IMR-90 (cell line): Measurements from ENCODE around the gene SCN10A. TPM values are rescaled to one million over a fixed set of nuclear protein-coding genes. Genes with fewer than 3 reads are reported as not detected.

ENCODE experiments used
- ATAC-seq: fragments of 200-7000 bp; cut with Tn5 transposase; 2 replicates; pipeline ENCODE4 v1.9.1; 2020; ENCODE audit warnings: low read depth, mild to moderate bottlenecking, moderate library complexity
- BruUV-seq: library from RNA; stranded (reverse); fragments of 400-500 nt; replicated peaks from 2 replicates; lab custom pipeline; 2021; lab: Mats Ljungman, UMichigan
- CTCF ChIA-PET: fragments of 300-600 bp; formaldehyde crosslinking; extraction: SDS; loops from one replicate; lab custom pipeline; 2021; ENCODE audit warnings: antibody characterized with exemption; lab: Yijun Ruan, JAX
- POLR2A ChIA-PET: fragments of 300-600 bp; sonication (Branson Sonifier 250); formaldehyde crosslinking; loops from one replicate; lab custom pipeline; 2022; ENCODE audit warnings: antibody characterized with exemption; ENCODE audit not compliant: unreplicated experiment; lab: Charles Lee
- DNase-seq: peaks from one replicate; pipeline ENCODE4 v3.0.0; 2013
- H2AFZ ChIP-seq: replicated peaks from 2 replicates; pipeline ENCODE3; 2013; ENCODE audit warnings: low read length, mild to moderate bottlenecking; ENCODE audit not compliant: poor library complexity
- H2AK5ac ChIP-seq: 2 replicates; pipeline ENCODE4 v1.6.1; 2013; ENCODE audit warnings: low read depth, low read length, inconsistent platforms
- H2AK9ac ChIP-seq: replicated peaks from 2 replicates; pipeline ENCODE3; 2013; ENCODE audit warnings: mild to moderate bottlenecking, low read depth, low read length, moderate library complexity; ENCODE audit not compliant: poor library complexity
- H2BK120ac ChIP-seq: 2 replicates; pipeline ENCODE4 v1.6.1; 2013; ENCODE audit warnings: low read depth, low read length, inconsistent platforms
- H2BK15ac ChIP-seq: 3 replicates; pipeline ENCODE4 v1.6.1; 2013; ENCODE audit warnings: low read depth, low read length, inconsistent platforms
- H2BK20ac ChIP-seq: 2 replicates; pipeline ENCODE4 v1.6.1; 2013; ENCODE audit warnings: low read depth, mild to moderate bottlenecking, inconsistent platforms, low read length, moderate library complexity
- H2BK5ac ChIP-seq: 2 replicates; pipeline ENCODE4 v1.6.1; 2013; ENCODE audit warnings: mild to moderate bottlenecking, low read depth, low read length, inconsistent platforms; ENCODE audit not compliant: poor library complexity, severe bottlenecking
- H3K14ac ChIP-seq: replicated peaks from 2 replicates; pipeline ENCODE4 v1.6.1; 2013; ENCODE audit warnings: low read depth, low read length, inconsistent platforms
- H3K18ac ChIP-seq: 2 replicates; pipeline ENCODE4 v1.6.1; 2013; ENCODE audit warnings: low read depth, low read length, control low read depth
- H3K23ac ChIP-seq: 2 replicates; pipeline ENCODE4 v1.6.1; 2013; ENCODE audit warnings: low read depth, low read length, inconsistent platforms
- H3K27ac ChIP-seq: 2 replicates; pipeline ENCODE4 v1.5.1; 2013; ENCODE audit warnings: mild to moderate bottlenecking, control low read depth, low read length; ENCODE audit not compliant: insufficient read depth
- H3K27me3 ChIP-seq: 2 replicates; pipeline ENCODE4 v1.6.1; 2013; ENCODE audit warnings: low read length; ENCODE audit not compliant: control insufficient read depth, insufficient read depth
- H3K36me3 ChIP-seq: 2 replicates; pipeline ENCODE4 v1.6.1; 2013; ENCODE audit warnings: low read length, mixed read lengths; ENCODE audit not compliant: control insufficient read depth, insufficient read depth
- H3K4ac ChIP-seq: 2 replicates; pipeline ENCODE4 v1.6.1; 2013; ENCODE audit warnings: low read depth, low read length, inconsistent platforms
- H3K4me1 ChIP-seq: 2 replicates; pipeline ENCODE4 v1.6.1; 2013; ENCODE audit warnings: low read length, mixed read lengths; ENCODE audit not compliant: control insufficient read depth, insufficient read depth
- H3K4me2 ChIP-seq: 2 replicates; pipeline ENCODE4 v1.6.1; 2013; ENCODE audit warnings: low read depth, mild to moderate bottlenecking, control low read depth, low read length, moderate library complexity
- H3K4me3 ChIP-seq: 2 replicates; pipeline ENCODE4 v1.5.1; 2013; ENCODE audit warnings: low read depth, mild to moderate bottlenecking, control low read depth, low read length, moderate library complexity; ENCODE audit not compliant: insufficient read depth
- H3K56ac ChIP-seq: 2 replicates; pipeline ENCODE4 v1.6.1; 2013; ENCODE audit warnings: low read length, inconsistent platforms; ENCODE audit not compliant: insufficient read depth; ENCODE audit errors: extremely low read depth
- H3K79me1 ChIP-seq, 2 experiments: 2 replicates each; pipeline ENCODE4 v1.6.1; 2013; ENCODE audit warnings: low read length in 2 of 2, inconsistent platforms in 1 of 2, low read depth in 1 of 2
- H3K9ac ChIP-seq: 2 replicates; pipeline ENCODE4 v1.6.1; 2013; ENCODE audit warnings: low read depth, low read length, control low read depth
- H3K9me1 ChIP-seq: 2 replicates; pipeline ENCODE4 v1.6.1; 2013; ENCODE audit warnings: low read length, inconsistent platforms; ENCODE audit not compliant: insufficient read depth
- H3K9me3 ChIP-seq: 2 replicates; pipeline ENCODE4 v1.6.1; 2013; ENCODE audit warnings: low read length; ENCODE audit not compliant: control insufficient read depth, insufficient read depth
- H4K20me1 ChIP-seq: 2 replicates; pipeline ENCODE4 v1.6.1; 2013; ENCODE audit warnings: low read length, inconsistent platforms; ENCODE audit not compliant: insufficient read depth
- H4K5ac ChIP-seq: 2 replicates; pipeline ENCODE4 v1.6.1; 2013; ENCODE audit warnings: mild to moderate bottlenecking, low read depth, low read length, control low read depth
- H4K8ac ChIP-seq, 2 experiments: 2 replicates each; pipeline ENCODE4 v1.6.1; 2013; ENCODE audit warnings: low read depth in 2 of 2, low read length in 2 of 2, control low read depth in 1 of 2, inconsistent platforms in 1 of 2
- H4K91ac ChIP-seq: 2 replicates; pipeline ENCODE4 v1.6.1; 2013; ENCODE audit warnings: low read depth, low read length, inconsistent platforms; ENCODE audit not compliant: insufficient read depth
- MAFK ChIP-seq: IDR thresholded peaks from 2 replicates; pipeline ENCODE4 v1.6.1; 2012; ENCODE audit warnings: low read depth, low read length, improper control_type of control experiment
- POLR2A ChIP-seq: IDR thresholded peaks from 2 replicates; pipeline ENCODE4 v1.6.1; 2012; ENCODE audit warnings: mild to moderate bottlenecking, low read depth, low read length
- RAD21 ChIP-seq: IDR thresholded peaks from 2 replicates; pipeline ENCODE4 v1.6.1; 2012; ENCODE audit warnings: low read length, improper control_type of control experiment
- WGBS, 2 experiments: methylation state at CpG; one replicate each; pipeline versions ENCODE4 v1.1.5 to v1.1.7; 2013; ENCODE audit warnings: missing lambda C conversion rate in 2 of 2; ENCODE audit not compliant: insufficient read length in 1 of 2; ENCODE audit errors: extremely low coverage in 2 of 2; 5-methylcytosine and 5-hydroxymethylcytosine counted together
- dilution Hi-C: fragments of 300-500 bp; cut with HindIII; formaldehyde crosslinking; loops from one replicate; pipeline ENCODE4 v1.14.3; 2018; ENCODE audit warnings: low sequenced_read_pairs; ENCODE audit not compliant: unreplicated experiment
- in situ Hi-C: fragments of 300-500 bp; cut with MboI; formaldehyde crosslinking; loops from 3 replicates; pipeline ENCODE4 v1.14.3; 2019; ENCODE audit warnings: low sequenced_read_pairs, inconsistent platforms, mixed read lengths
- intact Hi-C: fragments of 100-400 bp; cut with micrococcal nuclease; formaldehyde crosslinking; loops from 2 replicates; pipeline ENCODE4 v1.10.0; 2022
- polyA plus RNA-seq, 3 experiments: library from polyadenylated mRNA; depleted of rRNA; stranded (reverse); fragments of >200 nt; gene quantifications; 2 replicates each; pipeline ENCODE4 v1.2.3, GENCODE V29; 2012; ENCODE audit warnings: low replicate concordance in 1 of 3
- total RNA-seq: library from RNA; depleted of rRNA; stranded (reverse); fragments of >200 nt; gene quantifications from 2 replicates; pipeline ENCODE4 v1.2.3, GENCODE V29; 2012

The SCN10A gene
- total and polyA plus RNA-seq, 2 of the 4 experiments (the other 2 are of a cell fraction): not detected

DNA sequence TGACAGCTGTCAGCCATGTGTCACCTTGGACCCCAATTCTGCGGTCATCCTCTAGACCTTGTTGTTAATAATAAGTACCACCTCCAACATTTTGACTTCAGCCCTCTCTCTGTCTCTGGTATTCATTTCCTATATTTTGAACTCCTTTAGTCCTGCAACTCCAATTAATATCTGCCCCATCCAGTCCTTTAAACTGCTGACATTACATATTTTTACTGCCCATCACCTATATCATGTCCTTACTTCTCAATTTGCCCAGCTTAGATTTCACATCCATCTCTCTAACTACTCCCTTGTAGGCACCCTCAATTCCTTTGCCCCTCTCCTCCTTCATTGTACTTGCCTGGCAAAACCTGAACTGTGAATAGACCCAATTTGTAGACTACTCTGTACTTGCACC, 73.5 kb downstream of the SCN10A start:
- Histone ChIP-seq H4K20me1 (no peaks in the 10 kb centered on the region), H2AFZ (no peak overlapping the region), H3K4ac (no peak overlapping the region), H3K27me3 (0 out of 2 replicates have a peak, but pooled peaks cover 6% of the 10 kb centered on the region), H3K4me3 (no peak overlapping the region), H3K27ac (no peak overlapping the region), H3K56ac (no peak overlapping the region), H3K9ac (no peak overlapping the region), H2BK120ac (no peak overlapping the region), H4K8ac (no peak overlapping the region), H2BK20ac (no peak overlapping the region), H2BK5ac (no peak overlapping the region), H3K9me3 (no peaks in the 10 kb centered on the region), H2AK9ac (no peak overlapping the region), H3K18ac (no peak overlapping the region), H2AK5ac (no peak overlapping the region), H2BK15ac (no peak overlapping the region), H3K36me3 (no peaks in the 10 kb centered on the region), H3K4me2 (no peak overlapping the region), H3K79me1 (no peaks in the 10 kb centered on the region), H3K4me1 (no peaks in the 10 kb centered on the region), H4K5ac (no peak overlapping the region), H3K9me1 (no peaks in the 10 kb centered on the region), H3K23ac (no peak overlapping the region), H4K91ac (no peak overlapping the region), H3K14ac (no peak overlapping the region)
- no CpG with 5 or more reads among the region's 1 CpG for WGBS, 2 experiments
- no TSS peak for BruUV-seq
- ATAC-seq (no peak), DNase-seq (no peak)
- no peak for TF ChIP-seq RAD21
- peak; percentile 91 for TF ChIP-seq MAFK
- TF ChIP-seq POLR2A: no peak
- dilution Hi-C loops: no loop called here
- intact Hi-C loops: no loop called here
- in situ Hi-C loops: no loop called here
- CTCF ChIA-PET: no interaction called here
- POLR2A ChIA-PET: no interaction called here
